ENCODE data around the gene OR10V1. TPM values are rescaled to one million over a fixed set of nuclear protein-coding genes. Genes with fewer than 3 reads are reported as not detected.
"Not testable (repeated sequence)": the region's sequence is repeated elsewhere in the genome, so short reads cannot be mapped to it uniquely, and the experiment has no call there.

The OR10V1 gene
- total RNA-seq, 1 experiment from 2014 or later = not detected

- H2AFZ ChIP-seq (ENCODE audit: low read length) = no peak overlapping the region
- no peak for ATAC-seq
- POLR2A ChIA-PET (ENCODE audit: unreplicated experiment) = no interaction called here
- H3K4me3 ChIP-seq (ENCODE audit: low read length) = no peak overlapping the region
- intact Hi-C loops (cut with micrococcal nuclease) = no loop called here
- no peak for TF ChIP-seq EZH2 (IDR thresholded peaks at IDR 0.05; ENCODE audit: low read length, unreplicated experiment)
- no peak for TF ChIP-seq EZH2phosphoT487 (IDR thresholded peaks at IDR 0.05; ENCODE audit: borderline replicate concordance, low read length)
- no peaks in the 10 kb centered on the region for H3K4me1 ChIP-seq (ENCODE audit: insufficient read depth, low read length)
- BruUV-seq (replicated peaks) = no TSS peak
- no peaks in the 10 kb centered on the region for H3K9me2 ChIP-seq (replicated peaks; ENCODE audit: low read length)
- H3K9ac ChIP-seq (ENCODE audit: low read length) = no peak overlapping the region
- H3K36me3 ChIP-seq (ENCODE audit: low read depth, low read length) = no peaks in the 10 kb centered on the region
- no peak overlapping the region for H3K4me2 ChIP-seq (ENCODE audit: low read length)
- CTCF ChIA-PET = no interaction called here
- 0 out of 2 replicates have a peak, but pooled peaks cover 13% of the 10 kb centered on the region for H3K9me3 ChIP-seq (ENCODE audit: low read length)
- no peak overlapping the region for H3K27ac ChIP-seq (ENCODE audit: low read length)
- no peaks in the 10 kb centered on the region for H4K20me1 ChIP-seq (ENCODE audit: low read length)
- H3K27me3 ChIP-seq (ENCODE audit: low read length) = no peaks in the 10 kb centered on the region
- DNase-seq = no peak
- H3K79me2 ChIP-seq (ENCODE audit: low read length) = no peaks in the 10 kb centered on the region
- no peaks in the 10 kb centered on the region for H3F3A ChIP-seq (ENCODE audit: low read length, unreplicated experiment)
These were observed 20.7 kb downstream of the OR10V1 start for GRCh38 chr11:59692915-59693314.

- no peaks in the 10 kb centered on the region for H3K79me2 ChIP-seq (ENCODE audit: low read length)
These were observed 22.5 kb downstream of the OR10V1 start for GRCh38 chr11:59691156-59691555.

GRCh38 chr11:59689015-59689414 lies 24.6 kb downstream of the OR10V1 start:
- H3K9me2 ChIP-seq (replicated peaks; ENCODE audit: low read length) = no peaks in the 10 kb centered on the region
- 0 out of 2 replicates have a peak, but pooled peaks cover 13% of the 10 kb centered on the region for H3K9me3 ChIP-seq (ENCODE audit: low read length)
- DNase-seq (no peak), ATAC-seq (no peak)
- no peaks in the 10 kb centered on the region for H3K36me3 ChIP-seq (ENCODE audit: low read depth, low read length)
- H3K4me2 ChIP-seq (ENCODE audit: low read length) = no peak overlapping the region
- intact Hi-C loops (cut with micrococcal nuclease) = no loop called here
- TF ChIP-seq CTCF (conservative IDR thresholded peaks at IDR 0.05; ENCODE audit: low read depth, low read length) = no peak
- no peak for TF ChIP-seq EZH2 (IDR thresholded peaks at IDR 0.05; ENCODE audit: low read length, unreplicated experiment)
- no peak for TF ChIP-seq EZH2phosphoT487 (IDR thresholded peaks at IDR 0.05; ENCODE audit: borderline replicate concordance, low read length)
- no peak overlapping the region for H3K4me3 ChIP-seq (ENCODE audit: low read length)
- no peak overlapping the region for H2AFZ ChIP-seq (ENCODE audit: low read length)
- H3K79me2 ChIP-seq (ENCODE audit: low read length) = no peaks in the 10 kb centered on the region
- ChIA-PET CTCF (no interaction called here), POLR2A (ENCODE audit: unreplicated experiment) (no interaction called here)
- no peaks in the 10 kb centered on the region for H4K20me1 ChIP-seq (ENCODE audit: low read length)
- no peaks in the 10 kb centered on the region for H3K4me1 ChIP-seq (ENCODE audit: insufficient read depth, low read length)
- no peaks in the 10 kb centered on the region for H3K27me3 ChIP-seq (ENCODE audit: low read length)
- BruUV-seq (replicated peaks) = no TSS peak
- no peak overlapping the region for H3K9ac ChIP-seq (ENCODE audit: low read length)
- no peak overlapping the region for H3K27ac ChIP-seq (ENCODE audit: low read length)
- no peaks in the 10 kb centered on the region for H3F3A ChIP-seq (ENCODE audit: low read length, unreplicated experiment)

More at GRCh38 chr11:59691156-59691555, 22.5 kb downstream of the OR10V1 start:
- Histone ChIP-seq H3K9ac (ENCODE audit: low read length) (no peak overlapping the region), H3K4me2 (ENCODE audit: low read length) (no peak overlapping the region), H3K9me3 (ENCODE audit: low read length) (0 out of 2 replicates have a peak, but pooled peaks cover 13% of the 10 kb centered on the region), H3K27me3 (ENCODE audit: low read length) (no peaks in the 10 kb centered on the region), H3K9me2 (replicated peaks; ENCODE audit: low read length) (no peaks in the 10 kb centered on the region), H2AFZ (ENCODE audit: low read length) (no peak overlapping the region), H3K4me3 (ENCODE audit: low read length) (no peak overlapping the region), H3K27ac (ENCODE audit: low read length) (no peak overlapping the region), H3K4me1 (ENCODE audit: insufficient read depth, low read length) (no peaks in the 10 kb centered on the region), H3F3A (ENCODE audit: low read length, unreplicated experiment) (no peaks in the 10 kb centered on the region), H4K20me1 (ENCODE audit: low read length) (no peaks in the 10 kb centered on the region), H3K36me3 (ENCODE audit: low read depth, low read length) (no peaks in the 10 kb centered on the region)
- TF ChIP-seq EZH2phosphoT487 (IDR thresholded peaks at IDR 0.05; ENCODE audit: borderline replicate concordance, low read length) = no peak
- no peak for TF ChIP-seq EZH2 (IDR thresholded peaks at IDR 0.05; ENCODE audit: low read length, unreplicated experiment)
- no peak for TF ChIP-seq CTCF (conservative IDR thresholded peaks at IDR 0.05; ENCODE audit: low read depth, low read length)
- BruUV-seq (replicated peaks) = no TSS peak
- CTCF ChIA-PET = no interaction called here
- DNase-seq = no peak
- POLR2A ChIA-PET (ENCODE audit: unreplicated experiment) = no interaction called here
- intact Hi-C loops (cut with micrococcal nuclease) = no loop called here
- ATAC-seq = no peak

GRCh38 chr11:59681260-59681725 lies 32.4 kb downstream of the OR10V1 start:
- H3K27ac ChIP-seq (ENCODE audit: low read length); BruUV-seq (replicated peaks); POLR2A ChIA-PET (ENCODE audit: unreplicated experiment); H3K4me2 ChIP-seq (ENCODE audit: low read length); H3F3A ChIP-seq (ENCODE audit: low read length, unreplicated experiment); H3K9me2 ChIP-seq (replicated peaks; ENCODE audit: low read length); H3K36me3 ChIP-seq (ENCODE audit: low read depth, low read length); H3K79me2 ChIP-seq (ENCODE audit: low read length); CTCF ChIA-PET; H3K4me3 ChIP-seq (ENCODE audit: low read length); H4K20me1 ChIP-seq (ENCODE audit: low read length); DNase-seq; H3K4me1 ChIP-seq (ENCODE audit: insufficient read depth, low read length); ATAC-seq; H3K9me3 ChIP-seq (ENCODE audit: low read length); H2AFZ ChIP-seq (ENCODE audit: low read length); H3K9ac ChIP-seq (ENCODE audit: low read length); intact Hi-C loops (cut with micrococcal nuclease); H3K27me3 ChIP-seq (ENCODE audit: low read length): not testable (repeated sequence)

Measured in PC-3 (cell line).